ENCODE measurements around the gene SP6.

SP6 gene

GRCh38 chr17:47852113-47852949 lies 1.4 kb upstream of the SP6 start:
- DNase-seq: no peak

GRCh38 chr17:47851764-47852112 lies 775 bp upstream of the SP6 start:
- no peak for DNase-seq

GRCh38 chr17:47850373-47850691 lies 631 bp downstream of the SP6 start:
- DNase-seq: no peak

- no peak for DNase-seq
These were observed 2.8 kb downstream of the SP6 start for GRCh38 chr17:47848198-47848513.

- DNase-seq: no peak
These were observed 3.4 kb downstream of the SP6 start for GRCh38 chr17:47847341-47848197.

- DNase-seq: no peak
These were observed 4.1 kb downstream of the SP6 start for GRCh38 chr17:47846716-47847340.

- DNase-seq: no peak
These were observed 5.3 kb downstream of the SP6 start for GRCh38 chr17:47845716-47846075.

GRCh38 chr17:47844814-47845715 lies 5.9 kb downstream of the SP6 start:
- DNase-seq: peak; percentile 32

- DNase-seq: no peak
These were observed 6.7 kb downstream of the SP6 start for GRCh38 chr17:47844227-47844626.

GRCh38 chr17:47843391-47843730 lies 7.6 kb downstream of the SP6 start:
- DNase-seq: no peak

GRCh38 chr17:47841488-47842291 lies 9.3 kb downstream of the SP6 start:
- no peak for DNase-seq

GRCh38 chr17:47840742-47841487 lies 10.0 kb downstream of the SP6 start, which contains the start of gene SCRN2:
Gene SCRN2 (minus strand): TSS chr17:47841273. CDS start chr17:47840843, 430 bp downstream.
- peak; percentile 96 for DNase-seq

GRCh38 chr17:47840001-47840741 lies 10.8 kb downstream of the SP6 start:
- DNase-seq: no peak

GRCh38 chr17:47839071-47839470 lies 11.9 kb downstream of the SP6 start:
- no peak for DNase-seq

GRCh38 chr17:47838636-47839035 lies 12.3 kb downstream of the SP6 start:
- DNase-seq: no peak

- no peak for DNase-seq
These were observed 13.4 kb downstream of the SP6 start for GRCh38 chr17:47837401-47838039.

- DNase-seq: no peak
These were observed 14.4 kb downstream of the SP6 start for GRCh38 chr17:47836601-47837000.

GRCh38 chr17:47834756-47835155 lies 16.2 kb downstream of the SP6 start:
- no peak for DNase-seq

GRCh38 chr17:47831934-47832327 lies 19.0 kb downstream of the SP6 start:
- peak; percentile 39 for DNase-seq

Measured in OCI-M1 (cell line).